K562 (cell line): ENCODE measurements around the gene PEX3.

Source experiments
- TGIF2 ChIP-seq: sonication (generic); formaldehyde crosslinking; IDR thresholded peaks from 2 replicates; pipeline ENCODE4 v1.8.1; 2022; ENCODE audit warnings: mild to moderate bottlenecking, missing genetic modification reagents, moderate library complexity
- TF ChIP-seq, protein P1 (sequence below), 3 experiments: IDR thresholded peaks in 2 of 3; conservative IDR thresholded peaks in 1 of 3; 2 replicates each; pipeline ENCODE4 v1.5.1; 2011 to 2012; ENCODE audit warnings: low read length in 3 of 3, mild to moderate bottlenecking in 3 of 3, control low read depth in 2 of 3, improper control_type of control experiment in 1 of 3, inconsistent platforms in 1 of 3, low read depth in 1 of 3, mixed read lengths in 1 of 3, moderate library complexity in 1 of 3; ENCODE audit not compliant: insufficient read depth in 2 of 3

DNA sequence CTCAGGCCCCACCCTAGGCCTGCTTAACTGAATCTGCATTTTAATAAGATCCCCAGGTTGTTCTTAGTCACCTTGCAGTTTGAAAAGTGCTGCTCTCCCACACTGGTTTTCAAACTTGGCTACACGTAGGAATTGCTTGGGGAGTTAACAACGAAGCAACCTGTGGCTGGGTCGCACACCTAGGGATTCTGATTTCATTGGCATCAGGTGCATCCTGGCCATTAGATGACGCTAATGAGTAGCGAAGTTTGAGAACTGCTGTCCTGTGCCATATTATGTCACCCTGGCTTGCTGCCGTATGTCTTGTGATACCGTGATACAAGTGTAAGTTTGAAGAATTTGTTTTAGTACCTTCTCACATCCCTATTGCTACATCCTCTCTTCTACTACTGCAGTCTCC lies 89.1 kb downstream of the PEX3 start:
- no peak for TF ChIP-seq TGIF2 (CRISPR knock-in tag)
- TF ChIP-seq, protein P1, sequence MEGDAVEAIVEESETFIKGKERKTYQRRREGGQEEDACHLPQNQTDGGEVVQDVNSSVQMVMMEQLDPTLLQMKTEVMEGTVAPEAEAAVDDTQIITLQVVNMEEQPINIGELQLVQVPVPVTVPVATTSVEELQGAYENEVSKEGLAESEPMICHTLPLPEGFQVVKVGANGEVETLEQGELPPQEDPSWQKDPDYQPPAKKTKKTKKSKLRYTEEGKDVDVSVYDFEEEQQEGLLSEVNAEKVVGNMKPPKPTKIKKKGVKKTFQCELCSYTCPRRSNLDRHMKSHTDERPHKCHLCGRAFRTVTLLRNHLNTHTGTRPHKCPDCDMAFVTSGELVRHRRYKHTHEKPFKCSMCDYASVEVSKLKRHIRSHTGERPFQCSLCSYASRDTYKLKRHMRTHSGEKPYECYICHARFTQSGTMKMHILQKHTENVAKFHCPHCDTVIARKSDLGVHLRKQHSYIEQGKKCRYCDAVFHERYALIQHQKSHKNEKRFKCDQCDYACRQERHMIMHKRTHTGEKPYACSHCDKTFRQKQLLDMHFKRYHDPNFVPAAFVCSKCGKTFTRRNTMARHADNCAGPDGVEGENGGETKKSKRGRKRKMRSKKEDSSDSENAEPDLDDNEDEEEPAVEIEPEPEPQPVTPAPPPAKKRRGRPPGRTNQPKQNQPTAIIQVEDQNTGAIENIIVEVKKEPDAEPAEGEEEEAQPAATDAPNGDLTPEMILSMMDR (IDR thresholded peaks at IDR 0.05 in 2 of 3, conservative IDR thresholded peaks at IDR 0.05 in 1 of 3; ENCODE audit: insufficient read depth in 2 of 3, low read depth in 1 of 3, low read length in 3 of 3) = peak in 2 of 3 experiments; percentile 13 to 35; a peak in 1 of 6 replicates
